Psoas muscle (tissue), 8 donors: ENCODE results near the gene POLE. TPM values are rescaled to one million over a fixed set of nuclear protein-coding genes. Genes with fewer than 3 reads are reported as not detected.

Source experiments
- ATAC-seq, 4 donors: fragments of 200-7000 bp; cut with Tn5 transposase; one replicate each; pipeline ENCODE4 v1.9.1; 2020; ENCODE audit warnings: moderate library complexity in 3 of 4, mild to moderate bottlenecking in 2 of 4
- DNase-seq, 2 donors: peaks; one replicate each; pipeline ENCODE4 v3.0.0-alpha.2; 2020
- H3K27ac ChIP-seq: fragments of 200-600 bp; one replicate; pipeline ENCODE4 v1.8.0; 2022
- H3K27me3 ChIP-seq, 3 donors: fragments of 200-600 bp in 1 of 3; one replicate each; pipeline versions ENCODE4 v1.6.1 to v1.8.0; 2013 to 2022; ENCODE audit warnings: low read length in 2 of 3, mild to moderate bottlenecking in 2 of 3, moderate library complexity in 1 of 3; ENCODE audit not compliant: insufficient read depth in 3 of 3
- H3K36me3 ChIP-seq, 2 donors: fragments of 200-600 bp in 1 of 2; one replicate each; pipeline versions ENCODE4 v1.6.1 to v1.8.0; 2013 to 2022; ENCODE audit warnings: low read depth in 1 of 2, mild to moderate bottlenecking in 1 of 2, moderate library complexity in 1 of 2; ENCODE audit not compliant: insufficient read depth in 1 of 2
- H3K4me1 ChIP-seq: fragments of 200-600 bp; one replicate; pipeline ENCODE4 v1.8.0; 2022
- H3K4me3 ChIP-seq: fragments of 200-600 bp; one replicate; pipeline ENCODE4 v1.8.0; 2022; ENCODE audit warnings: mild to moderate bottlenecking
- H3K9me3 ChIP-seq: fragments of 200-600 bp; one replicate; pipeline ENCODE4 v1.8.0; 2022
- CTCF ChIP-seq: fragments of 200-600 bp; IDR thresholded peaks from one replicate; pipeline ENCODE4 v1.8.0; 2022; ENCODE audit warnings: antibody characterized with exemption
- WGBS, 3 donors: extraction: QIAGEN DNeasy Blood & Tissue Kit; methylation state at CpG; one replicate each; pipeline versions ENCODE4 v1.1.6 to v1.1.7; 2013; 5-methylcytosine and 5-hydroxymethylcytosine counted together
- intact Hi-C, 2 donors: fragments of 100-400 bp; cut with DNase I; formaldehyde crosslinking; loops; one replicate each; pipeline versions ENCODE4 v1.11.0 to v1.14.2; 2022
- polyA plus RNA-seq, 3 donors: library from polyadenylated mRNA; stranded (reverse); fragments of 200-250 nt; gene quantifications; one replicate each; pipeline ENCODE4 v1.2.3, GENCODE V29; 2013
- total RNA-seq, 4 donors: library from RNA; stranded (reverse); fragmentation: NEBNext Ultra II Directional in 2 of 4; extraction: Animal tissue kit (Norgen Biotek cat#: 25700) in 2 of 4; gene quantifications; one replicate each; pipeline versions ENCODE4 v1.2.1 to v1.2.4, GENCODE V29; 2021 to 2023
- donor health status: healthy with polysubstance abuse.
- donor health status: DM: no; HTN: no; CAD: no; lungs with moderate emphysema.
- donor health status: Bipolar disorder and iron deficiency.
- donor health status: healthy.
- donor health status: DM: yes; HTN: yes; CAD: no.
- donor health status: DM: no; HTN: no; CAD: no.
- donor health status: DM: no; HTN: no; CAD: no.
- donor health status: DM: yes; HTN: yes; CAD: no.

The POLE gene
- total and polyA plus RNA-seq, 7 donors: 4.2 to 15.1 (median 6.7) TPM

GRCh38 chr12:132577191-132577920, 109.8 kb downstream of the POLE start:
- Histone ChIP-seq H3K27ac (no peak overlapping the region), H3K4me3 (no peak overlapping the region), H3K9me3 (no peaks in the 10 kb centered on the region), H3K4me1 (no peaks in the 10 kb centered on the region), H3K36me3 (peaks cover 8 to 73% of the 10 kb centered on the region in 2 donors), H3K27me3 (no peaks in the 10 kb centered on the region)
- WGBS, 3 donors: 85 to 91% (median 86%) methylated on average over 19 to 22 of the region's 22 CpGs
- TF ChIP-seq CTCF: no peak
- intact Hi-C loops: no loop called here
- DNase-seq (no peak), ATAC-seq (no peak)

GRCh38 chr12:132576701-132577100, 110.4 kb downstream of the POLE start:
- Histone ChIP-seq H3K4me3 (no peak overlapping the region), H3K9me3 (no peaks in the 10 kb centered on the region), H3K36me3 (peaks cover 8 to 75% of the 10 kb centered on the region in 2 donors), H3K4me1 (no peaks in the 10 kb centered on the region), H3K27ac (no peak overlapping the region), H3K27me3 (no peaks in the 10 kb centered on the region)
- ATAC-seq: no peak
- intact Hi-C loops: no loop called here
- no peak for DNase-seq
- no peak for TF ChIP-seq CTCF
- WGBS, 3 donors: 88 to 97% (median 93%) methylated on average over 12 of the region's 12 CpGs

GRCh38 chr12:132575661-132576060, 111.5 kb downstream of the POLE start:
- no peaks in the 10 kb centered on the region for H3K27me3 ChIP-seq
- H3K4me3 ChIP-seq: no peak overlapping the region
- no peak for DNase-seq
- TF ChIP-seq CTCF: no peak
- intact Hi-C loops: no loop called here
- H3K4me1 ChIP-seq: no peaks in the 10 kb centered on the region
- no peak overlapping the region for H3K27ac ChIP-seq
- 94 to 99% (median 97%) methylated on average over 11 of the region's 11 CpGs for WGBS, 3 donors
- H3K36me3 ChIP-seq: peaks cover 8 to 76% of the 10 kb centered on the region in 2 donors
- no peaks in the 10 kb centered on the region for H3K9me3 ChIP-seq
- no peak for ATAC-seq

- ATAC-seq: no peak
- no peak for TF ChIP-seq CTCF
- H3K4me3 ChIP-seq: no peak overlapping the region
- no peaks in the 10 kb centered on the region for H3K4me1 ChIP-seq
- no peak for DNase-seq
- H3K27me3 ChIP-seq: no peaks in the 10 kb centered on the region
- peaks cover 8 to 67% of the 10 kb centered on the region in 2 donors for H3K36me3 ChIP-seq
- intact Hi-C loops: no loop called here
- no peaks in the 10 kb centered on the region for H3K9me3 ChIP-seq
- 93 to 96% (median 96%) methylated on average over 37 to 39 of the region's 39 CpGs for WGBS, 3 donors
- no peak overlapping the region for H3K27ac ChIP-seq
These were observed 112.7 kb downstream of the POLE start for GRCh38 chr12:132574271-132574996.

Other genes with a start within 250 kb of the POLE start
- gene FBRSL1, start 197.2 kb downstream of the POLE start, total RNA-seq: 10 to 100 TPM; 40.1 to 54.5 (median 43.0) TPM
- 10 to 100 TPM; 23.0 to 37.8 (median 32.8) TPM for gene FBRSL1, start 197.2 kb downstream of the POLE start, polyA plus RNA-seq
- gene LRCOL1, start 76.8 kb downstream of the POLE start, total RNA-seq: under 1 TPM in 1 of 4 donors, not detected in 3; 0.32 TPM
- under 1 TPM in 1 of 3 donors, not detected in 2; 0.13 TPM for gene LRCOL1, start 76.8 kb downstream of the POLE start, polyA plus RNA-seq
- not detected for gene P2RX2, start 68.6 kb downstream of the POLE start, total RNA-seq
- gene P2RX2, start 68.6 kb downstream of the POLE start, polyA plus RNA-seq: under 1 TPM in 1 of 3 donors, not detected in 2; 0.01 TPM
- gene PXMP2, start 245 bp upstream of the POLE start, total RNA-seq: 10 to 100 TPM; 13.1 to 36.8 (median 19.3) TPM
- gene PXMP2, start 245 bp upstream of the POLE start, polyA plus RNA-seq: 10 to 100 TPM; 22.4 to 28.7 (median 23.7) TPM
- gene PGAM5, start 23.5 kb upstream of the POLE start, total RNA-seq: 10 to 100 TPM; 35.1 to 62.0 (median 47.6) TPM
- gene PGAM5, start 23.5 kb upstream of the POLE start, polyA plus RNA-seq: 10 to 100 TPM; 25.3 to 52.3 (median 44.6) TPM
- 10 to 100 TPM; 25.0 to 56.2 (median 31.8) TPM for gene ANKLE2, start 74.5 kb upstream of the POLE start, total RNA-seq
- 10 to 100 TPM; 24.1 to 43.5 (median 29.7) TPM for gene ANKLE2, start 74.5 kb upstream of the POLE start, polyA plus RNA-seq
- gene GOLGA3, start 141.5 kb upstream of the POLE start, total RNA-seq: 10 to 100 TPM; 25.2 to 40.8 (median 31.5) TPM
- 10 to 100 TPM in 2 of 3 donors, 1 to 10 TPM in 1; 7.5 to 32.6 (median 14.0) TPM for gene GOLGA3, start 141.5 kb upstream of the POLE start, polyA plus RNA-seq
- 10 to 100 TPM in 2 of 4 donors, 1 to 10 TPM in 2; 7.9 to 13.8 (median 11.3) TPM for gene CHFR, start 200.3 kb upstream of the POLE start, total RNA-seq
- gene CHFR, start 200.3 kb upstream of the POLE start, polyA plus RNA-seq: 10 to 100 TPM in 1 of 3 donors, 1 to 10 TPM in 2; 7.0 to 15.0 (median 9.8) TPM